Hematopoietic multipotent progenitor cell (in vitro differentiated cells): ENCODE data around the gene DDX42. TPM values are rescaled to one million over a fixed set of nuclear protein-coding genes. Genes with fewer than 3 reads are reported as not detected.

Experiments
- DNase-seq, 3 donors: peaks; one replicate each; pipeline ENCODE4 v3.0.0-alpha.2; 2011 to 2015; ENCODE audit warnings: low read depth in 2 of 3, low spot score in 2 of 3
- total RNA-seq: library from RNA; depleted of rRNA; stranded (reverse); fragments of >200 nt; gene quantifications from one replicate; pipeline ENCODE4 v1.2.3, GENCODE V29; 2012

Gene DDX42
- 38.0 TPM for total RNA-seq

GRCh38 chr17:63774141-63774968 lies at the start of gene DDX42:
TSS of gene DDX42 (plus strand) at chr17:63774170. CDS start at chr17:63787050, 12,880 bp downstream.
- no peak for DNase-seq

GRCh38 chr17:63735691-63736090 lies 38.3 kb upstream of the DDX42 start:
- DNase-seq, result no peak

GRCh38 chr17:63740464-63741142 lies 33.4 kb upstream of the DDX42 start:
- DNase-seq, result peak in 2 of 3 donors; percentile 11 to 22

- no peak for DNase-seq
These were observed 32.9 kb upstream of the DDX42 start for GRCh38 chr17:63741143-63741407.

- DNase-seq, result peak; percentile 95 to 99 (median 98)
These were observed 32.4 kb upstream of the DDX42 start, which contains the start of gene STRADA for GRCh38 chr17:63741408-63742173. TSS of gene STRADA (minus strand) at chr17:63741799. CDS start at chr17:63728369, 13,430 bp downstream.

- DNase-seq, result peak in 2 of 3 donors; percentile 71 to 78
These were observed 22.2 kb upstream of the DDX42 start for GRCh38 chr17:63751806-63752205.

- no peak for DNase-seq
These were observed 21.3 kb upstream of the DDX42 start for GRCh38 chr17:63752707-63753106.

GRCh38 chr17:63753215-63753614 lies 20.8 kb upstream of the DDX42 start:
- no peak for DNase-seq

DNA sequence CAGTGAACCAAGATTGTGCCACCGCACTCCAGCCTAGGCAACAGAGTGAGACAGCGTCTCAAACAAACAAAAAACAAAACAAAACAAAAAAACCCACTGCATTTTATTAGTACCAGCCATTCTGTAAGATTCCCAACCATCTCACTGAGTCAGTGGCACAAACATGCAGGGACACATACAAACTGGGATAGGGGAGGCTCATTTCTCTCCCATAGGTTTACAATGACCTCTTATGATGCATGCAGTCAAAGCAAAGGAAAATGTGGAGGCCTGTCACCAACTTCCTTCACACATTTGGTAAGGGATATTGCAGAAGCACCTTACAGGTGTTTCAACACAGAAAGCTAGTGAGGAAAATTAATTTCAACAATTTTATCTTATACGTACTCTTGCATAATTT lies 19.9 kb upstream of the DDX42 start:
- no peak for DNase-seq

DNA sequence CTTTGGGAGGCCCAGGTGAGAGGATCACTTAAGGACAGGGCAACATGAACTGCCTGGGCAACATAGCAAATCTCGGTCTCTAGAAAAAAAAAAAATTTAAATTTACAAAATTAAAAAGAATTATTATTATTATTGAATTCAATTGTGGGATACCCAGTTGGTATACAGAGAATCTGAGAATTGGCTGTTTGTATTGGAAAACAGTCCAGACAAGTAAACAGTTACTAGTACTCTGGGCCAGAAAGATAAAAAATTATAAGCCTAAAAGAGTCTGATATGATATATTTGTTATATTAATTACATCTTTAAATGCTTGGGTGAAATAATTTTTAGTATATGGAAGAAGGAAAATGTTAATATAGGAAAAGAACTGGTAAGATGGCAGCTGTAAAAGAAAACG lies 15.5 kb upstream of the DDX42 start:
- no peak for DNase-seq

GRCh38 chr17:63760771-63761539 lies 13.0 kb upstream of the DDX42 start:
- DNase-seq, result peak in 1 of 3 donors; percentile 37

DNA sequence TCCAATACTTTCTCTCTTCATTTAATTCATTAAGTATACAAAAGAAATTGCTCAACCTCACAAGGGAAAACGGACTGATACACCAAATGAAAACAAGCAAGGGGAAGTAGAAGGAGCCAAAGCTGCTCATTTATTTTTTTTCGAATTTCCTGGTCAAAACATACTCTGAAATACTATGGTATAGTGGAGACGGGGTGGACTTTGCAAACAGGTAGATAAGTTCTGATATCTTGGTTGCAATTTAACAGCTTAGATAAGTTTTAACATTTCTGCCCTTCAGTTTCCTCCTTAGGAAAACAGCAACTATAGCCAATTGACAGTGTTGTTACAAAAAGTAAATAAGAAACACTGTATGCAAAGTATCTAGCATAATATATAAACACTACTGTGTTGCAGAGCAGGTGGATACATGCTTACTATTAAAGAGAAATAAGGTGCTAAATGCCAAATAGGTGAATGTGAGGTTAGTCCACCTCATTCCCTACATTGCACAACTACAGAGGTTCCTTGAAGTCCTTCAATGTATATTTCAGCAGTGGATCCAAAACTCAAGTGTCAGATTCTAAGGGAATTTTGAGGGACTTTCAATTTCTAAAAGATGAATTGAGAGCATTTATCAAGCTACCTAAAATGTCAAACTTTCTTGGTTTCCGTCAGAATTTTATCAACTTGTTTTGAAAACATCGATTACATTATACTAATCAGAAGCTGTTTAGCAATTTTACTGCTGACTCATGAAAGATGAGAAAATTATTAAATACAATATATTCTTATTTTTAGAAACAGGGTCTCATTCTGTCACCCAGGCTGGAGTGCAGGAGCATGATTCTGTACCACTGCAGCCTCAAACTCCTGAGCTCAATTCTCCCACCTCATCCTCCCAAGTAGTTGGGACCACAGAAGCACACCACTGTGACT lies 11.6 kb upstream of the DDX42 start:
- no peak for DNase-seq

DNA sequence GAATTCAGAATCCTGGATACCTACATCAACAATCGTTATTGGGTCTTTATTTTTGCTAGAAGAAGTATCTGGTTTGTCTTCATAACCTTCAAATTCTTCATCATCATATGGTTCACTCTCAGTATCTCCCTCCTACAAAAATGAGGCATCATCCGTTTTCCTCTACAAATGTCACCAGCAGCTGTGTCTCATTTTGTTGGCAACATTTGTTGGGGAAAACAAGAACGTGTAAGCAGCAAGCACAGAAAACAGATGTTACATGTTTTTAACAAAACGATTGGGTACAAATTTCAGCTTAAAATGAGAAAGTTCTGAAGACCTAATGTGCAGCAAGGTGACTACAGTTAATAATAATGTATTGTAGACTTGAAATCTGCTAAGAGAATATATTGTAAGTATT lies 9.3 kb upstream of the DDX42 start:
- DNase-seq, result no peak

DNA sequence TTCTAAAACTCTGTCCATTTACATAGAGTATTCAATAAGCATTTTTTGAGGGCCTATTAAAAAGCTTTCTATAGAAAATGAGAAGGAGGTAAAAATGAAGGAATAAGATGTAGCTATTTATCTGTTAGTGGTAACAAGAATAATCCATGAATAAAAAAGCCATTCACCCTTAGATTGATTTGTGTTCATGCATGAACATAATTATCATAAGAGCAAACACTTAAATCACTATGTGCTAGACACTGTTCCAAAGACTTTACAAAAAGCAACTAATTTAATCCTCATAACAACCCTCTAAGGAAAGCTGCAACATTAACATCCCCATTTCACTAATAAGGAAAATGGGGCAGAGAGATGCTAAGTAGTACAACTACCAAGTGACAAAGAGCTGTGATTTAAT lies 7.2 kb upstream of the DDX42 start:
- DNase-seq, result no peak

- DNase-seq, result no peak
These were observed 5.5 kb upstream of the DDX42 start for GRCh38 chr17:63768433-63768832.

DNA sequence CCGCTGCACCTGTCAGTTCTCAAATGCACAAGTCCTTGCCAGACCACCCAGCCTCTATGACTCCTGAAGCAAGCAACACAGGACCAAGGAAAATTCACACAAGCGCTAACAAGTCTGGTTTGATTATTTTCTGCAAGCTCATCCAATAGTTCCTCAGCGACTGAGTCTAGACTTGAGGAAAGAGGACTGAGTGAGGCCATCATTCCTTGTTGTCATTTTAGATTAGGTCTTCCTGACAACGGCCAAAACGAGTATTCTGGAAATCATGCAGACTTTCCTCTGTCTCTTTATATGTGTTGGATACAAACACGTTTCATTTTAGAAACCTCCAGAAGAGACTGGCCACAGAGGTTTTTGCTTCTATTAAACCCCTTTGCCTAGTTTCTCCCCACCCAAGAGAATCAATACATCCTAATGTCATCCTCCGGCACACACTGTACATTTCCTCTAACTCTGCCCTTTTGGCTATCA lies 1.1 kb upstream of the DDX42 start:
- DNase-seq, result peak in 1 of 3 donors; percentile 33

DNA sequence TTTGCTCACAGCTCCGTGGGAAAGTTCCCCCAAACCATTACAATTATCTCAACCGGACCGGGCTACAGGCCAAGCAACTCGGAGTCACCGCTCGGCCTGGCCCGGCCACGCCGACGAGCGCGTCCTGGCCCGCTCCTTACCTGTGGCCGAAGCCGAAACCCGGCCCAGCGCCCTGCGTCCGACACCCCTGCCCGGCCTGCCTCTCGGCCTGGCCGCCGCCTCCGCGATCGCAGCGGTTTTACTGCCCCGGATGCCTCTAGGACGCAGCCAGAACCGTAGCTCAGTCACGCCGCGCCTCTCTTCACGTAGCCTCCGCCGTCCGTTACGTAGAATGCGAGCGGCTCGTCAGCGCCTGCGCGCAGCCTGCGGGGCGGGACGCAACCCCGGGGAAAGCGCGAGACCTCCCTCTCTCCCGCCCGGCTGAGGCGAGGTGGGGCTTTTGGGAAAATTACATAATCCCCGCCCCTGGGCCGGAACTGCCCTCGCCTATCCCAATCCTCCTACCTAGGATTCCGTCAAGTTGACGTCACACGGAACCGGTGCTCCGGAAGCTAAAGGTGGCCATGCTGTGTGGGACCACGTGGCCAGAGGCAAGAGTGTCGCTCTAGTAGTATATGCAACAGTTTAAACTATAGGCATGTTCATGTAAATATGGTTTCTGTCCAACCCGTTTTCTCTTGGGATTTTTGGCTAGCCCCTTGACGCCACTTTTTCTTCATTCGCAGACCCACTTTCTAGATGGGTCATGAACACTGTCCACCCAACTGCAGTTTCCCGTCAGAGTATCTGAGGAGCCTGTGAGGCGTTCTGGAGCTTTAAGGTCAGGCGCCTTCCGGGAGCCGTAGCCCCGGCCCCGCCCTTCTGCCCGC lies 464 bp upstream of the DDX42 start, which contains the start of gene CCDC47:
TSS of gene CCDC47 (minus strand) at position 326 of the 869 bp plus-strand sequence. CDS start 7,422 bp downstream, outside the sequence.
- peak; percentile 95 to 100 (median 100) for DNase-seq

DNA sequence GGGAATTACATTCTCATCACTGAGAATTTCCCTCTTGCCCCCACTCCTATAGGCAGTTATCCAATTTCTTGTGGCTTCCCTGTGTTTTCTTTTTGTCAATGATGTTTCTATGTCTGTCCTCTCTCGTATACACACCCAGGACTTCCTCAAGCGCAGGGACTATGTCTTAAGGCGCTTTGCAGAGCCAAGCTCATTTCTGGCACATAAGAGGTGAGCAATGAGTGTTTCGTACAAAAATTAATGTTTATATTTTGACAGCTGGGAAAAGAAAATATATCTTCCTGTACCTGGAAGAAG lies 947 bp downstream of the DDX42 start:
- peak in 1 of 3 donors; percentile 21 for DNase-seq

- no peak for DNase-seq
These were observed 1.4 kb downstream of the DDX42 start for GRCh38 chr17:63775420-63775819.
